Panc1 (cell line): ENCODE measurements around the gene ABCG5. TPM values are rescaled to one million over a fixed set of nuclear protein-coding genes. Genes with fewer than 3 reads are reported as not detected.

Experiments used
- ATAC-seq: fragments of 200-7000 bp; cut with Tn5 transposase; 2 replicates; pipeline ENCODE4 v1.9.1; 2020; ENCODE audit warnings: mild to moderate bottlenecking, moderate library complexity
- BruUV-seq: library from RNA; stranded (reverse); fragments of 400-500 nt; replicated peaks from 2 replicates; lab custom pipeline; 2021; lab: Mats Ljungman, UMichigan
- CTCF ChIA-PET: fragments of 300-600 bp; sonication (Branson Sonifier 250); formaldehyde crosslinking; loops from one replicate; lab custom pipeline; 2022; ENCODE audit warnings: antibody characterized with exemption; lab: Charles Lee
- POLR2A ChIA-PET: fragments of 300-600 bp; sonication (Branson Sonifier 250); formaldehyde crosslinking; loops from one replicate; lab custom pipeline; 2022; ENCODE audit warnings: antibody characterized with exemption; lab: Charles Lee
- DNase-seq: peaks from one replicate; pipeline ENCODE4 v3.0.0-alpha.2; 2010; ENCODE audit warnings: low read depth, low spot score
- H3K27ac ChIP-seq: 2 replicates; pipeline ENCODE4 v1.5.1; 2011; ENCODE audit warnings: mild to moderate bottlenecking, low read length, inconsistent platforms
- H3K27me3 ChIP-seq: fragments of 200-500 bp; sonication (Bioruptor generic); 2 replicates; pipeline ENCODE4 v1.6.0; 2014; ENCODE audit warnings: low read length, inconsistent platforms; ENCODE audit not compliant: control insufficient read depth, insufficient read depth
- H3K36me3 ChIP-seq: fragments of 200-500 bp; sonication (Bioruptor generic); 2 replicates; pipeline ENCODE4 v1.5.1; 2014; ENCODE audit warnings: inconsistent platforms, mild to moderate bottlenecking, low read length, moderate library complexity; ENCODE audit not compliant: control insufficient read depth, insufficient read depth
- H3K4me1 ChIP-seq: 2 replicates; pipeline ENCODE4 v1.5.1; 2011; ENCODE audit warnings: inconsistent platforms, mild to moderate bottlenecking, low read length, moderate library complexity; ENCODE audit not compliant: control insufficient read depth, insufficient read depth
- H3K4me3 ChIP-seq, 2 experiments: 2 replicates each; pipeline ENCODE4 v1.5.1; 2011 to 2012; ENCODE audit warnings: low read depth in 2 of 2, low read length in 2 of 2, mild to moderate bottlenecking in 2 of 2, inconsistent platforms in 1 of 2, moderate library complexity in 1 of 2
- H3K9me3 ChIP-seq: fragments of 200-500 bp; sonication (Bioruptor generic); 2 replicates; pipeline ENCODE4 v1.5.1; 2014; ENCODE audit warnings: low read depth, mild to moderate bottlenecking, inconsistent platforms, low read length, moderate library complexity; ENCODE audit not compliant: control insufficient read depth, insufficient read depth
- CTCF ChIP-seq: fragments of 450-650 bp; IDR thresholded peaks from 2 replicates; pipeline ENCODE4 v1.5.1; 2017; ENCODE audit warnings: mild to moderate bottlenecking
- POLR2AphosphoS5 ChIP-seq: IDR thresholded peaks from 2 replicates; pipeline ENCODE4 v1.6.1; 2012; ENCODE audit warnings: mild to moderate bottlenecking, low read depth, low read length, moderate library complexity
- REST ChIP-seq, 2 experiments: IDR thresholded peaks; 2 replicates each; pipeline ENCODE4 v1.6.1; 2011 to 2012; ENCODE audit warnings: low read depth in 2 of 2, control low read depth in 1 of 2, low read length in 1 of 2, mild to moderate bottlenecking in 1 of 2, moderate library complexity in 1 of 2; ENCODE audit not compliant: insufficient read depth in 1 of 2
- SIN3A ChIP-seq: IDR thresholded peaks from 2 replicates; pipeline ENCODE4 v1.6.1; 2012; ENCODE audit warnings: low read depth, mild to moderate bottlenecking, low read length, moderate library complexity, borderline replicate concordance; ENCODE audit not compliant: insufficient read depth
- TCF7L2 ChIP-seq: IDR thresholded peaks from 2 replicates; pipeline ENCODE4 v1.6.1; 2011; ENCODE audit warnings: mild to moderate bottlenecking, low read depth, low read length, inconsistent platforms
- in situ Hi-C: cut with HindIII; loops from 2 replicates; pipeline ENCODE4 v1.10.0; 2016; ENCODE audit warnings: low sequenced_read_pairs, low pct_unique_long_range_greater_than_20kb
- intact Hi-C: fragments of 100-400 bp; cut with micrococcal nuclease; formaldehyde crosslinking; loops from one replicate; pipeline ENCODE4 v1.10.0; 2022; ENCODE audit not compliant: unreplicated experiment
- total RNA-seq: library from RNA; stranded (reverse); gene quantifications from one replicate; pipeline ENCODE4 v1.2.1, GENCODE V29; 2021; ENCODE audit not compliant: unreplicated experiment

ABCG5 gene
- total RNA-seq, 1 experiment from 2014 or later = 0.05 TPM

- intact Hi-C loops (no loop called here), in situ Hi-C loops (no loop called here)
- H3K9me3 ChIP-seq = no peaks in the 10 kb centered on the region
- H3K36me3 ChIP-seq = no peaks in the 10 kb centered on the region
- no peak overlapping the region for H3K27ac ChIP-seq
- ChIA-PET POLR2A (interaction anchor here (0.5 kb wide), 1 partner anchor 180 kb away, joined by 3 read pairs; no protein-coding TSS in a partner anchor), CTCF (no interaction called here)
- no peak overlapping the region for H3K4me3 ChIP-seq
- DNase-seq = no peak
- TF ChIP-seq POLR2AphosphoS5 (no peak), TCF7L2 (no peak), REST (IDR thresholded peaks at IDR 0.05; ENCODE audit: insufficient read depth in 1 of 2, low read depth in 2 of 2, low read length in 1 of 2) (no peak), SIN3A (no peak), CTCF (no peak)
- no peak for ATAC-seq
- H3K27me3 ChIP-seq = no peaks in the 10 kb centered on the region
- BruUV-seq = no TSS peak
- no peaks in the 10 kb centered on the region for H3K4me1 ChIP-seq
These were observed 43.7 kb downstream of the ABCG5 start for GRCh38 chr2:43794956-43795355.

GRCh38 chr2:43792653-43793052 lies 46.0 kb downstream of the ABCG5 start:
- POLR2A ChIA-PET = no interaction called here

More at GRCh38 chr2:43792653-43793052, 46.0 kb downstream of the ABCG5 start:
- intact Hi-C loops (no loop called here), in situ Hi-C loops (no loop called here)
- Histone ChIP-seq H3K27me3 (no peaks in the 10 kb centered on the region), H3K4me3 (no peak overlapping the region), H3K27ac (no peak overlapping the region), H3K36me3 (no peaks in the 10 kb centered on the region), H3K4me1 (no peaks in the 10 kb centered on the region), H3K9me3 (no peaks in the 10 kb centered on the region)
- no peak for DNase-seq
- no peak for ATAC-seq
- TF ChIP-seq CTCF (no peak), SIN3A (no peak), POLR2AphosphoS5 (no peak), TCF7L2 (no peak), REST (IDR thresholded peaks at IDR 0.05; ENCODE audit: insufficient read depth in 1 of 2, low read depth in 2 of 2, low read length in 1 of 2) (no peak)
- CTCF ChIA-PET = no interaction called here
- no TSS peak for BruUV-seq
